Lung (tissue), 12 donors: ENCODE measurements around the gene SF3B5. TPM values are rescaled to one million over a fixed set of nuclear protein-coding genes. Genes with fewer than 3 reads are reported as not detected.

Experiments used
- ATAC-seq: fragments of 200-7000 bp; cut with Tn5 transposase; one replicate; pipeline ENCODE4 v1.9.1; 2020; ENCODE audit warnings: moderate number of reproducible peaks; ENCODE audit not compliant: insufficient read depth, low FRiP score
- DNase-seq, 3 donors: peaks; one replicate each; pipeline ENCODE4 v3.0.0-alpha.2; 2013 to 2017
- H3K27ac ChIP-seq, 2 donors: one replicate each; pipeline ENCODE4 v1.5.1; 2013; ENCODE audit warnings: mild to moderate bottlenecking in 2 of 2, moderate library complexity in 2 of 2, control low read depth in 1 of 2, inconsistent platforms in 1 of 2, low read depth in 1 of 2, low read length in 1 of 2
- H3K27me3 ChIP-seq, 3 donors: one replicate each; pipeline ENCODE4 v1.5.1; 2013; ENCODE audit warnings: low read length in 2 of 3; ENCODE audit not compliant: control insufficient read depth in 3 of 3, insufficient read depth in 3 of 3
- H3K36me3 ChIP-seq, 4 donors: one replicate each; pipeline ENCODE4 v1.5.1; 2013; ENCODE audit warnings: low read length in 4 of 4, mild to moderate bottlenecking in 1 of 4, moderate library complexity in 1 of 4; ENCODE audit not compliant: control insufficient read depth in 4 of 4, insufficient read depth in 4 of 4
- H3K4me1 ChIP-seq, 5 donors: one replicate each; pipeline ENCODE4 v1.5.1; 2013; ENCODE audit warnings: low read length in 5 of 5, mild to moderate bottlenecking in 2 of 5, moderate library complexity in 1 of 5; ENCODE audit not compliant: control insufficient read depth in 5 of 5, insufficient read depth in 5 of 5
- H3K4me3 ChIP-seq: one replicate; pipeline ENCODE4 v1.5.1; 2013; ENCODE audit warnings: mild to moderate bottlenecking, control low read depth, moderate library complexity
- H3K9ac ChIP-seq, 2 donors: one replicate each; pipeline ENCODE4 v1.5.1; 2013; ENCODE audit warnings: low read length in 2 of 2, control low read depth in 1 of 2; ENCODE audit not compliant: insufficient read depth in 1 of 2
- H3K9me3 ChIP-seq, 4 donors: one replicate each; pipeline ENCODE4 v1.5.1; 2013; ENCODE audit warnings: low read length in 3 of 4, mild to moderate bottlenecking in 1 of 4, moderate library complexity in 1 of 4; ENCODE audit not compliant: control insufficient read depth in 4 of 4, insufficient read depth in 3 of 4
- CTCF ChIP-seq: IDR thresholded peaks from 2 replicates; pipeline ENCODE4 v1.5.1; 2012; ENCODE audit warnings: mild to moderate bottlenecking; ENCODE audit errors: control extremely low read depth, extremely low read depth
- WGBS, 2 donors: extraction: QIAGEN DNeasy Blood & Tissue Kit; methylation state at CpG; one replicate each; pipeline ENCODE4 v1.1.7; 2013; 5-methylcytosine and 5-hydroxymethylcytosine counted together
- polyA plus RNA-seq, 2 donors: library from polyadenylated mRNA; stranded (reverse); fragments of 200-250 nt; gene quantifications; one replicate each; pipeline ENCODE4 v1.2.1, GENCODE V29; 2013
- total RNA-seq, 2 donors: library from RNA; depleted of rRNA in 1 of 2; stranded (reverse); fragments of >200 nt in 1 of 2; gene quantifications; one replicate each; pipeline ENCODE4 v1.2.1, GENCODE V29; 2014 to 2021
- donor health status: control.
- donor health status: control.
- donor health status: Bipolar disorder and iron deficiency.
- donor health status: healthy.
- donor health status: DM: yes; HTN: yes; CAD: no.

SF3B5 gene
- total and polyA plus RNA-seq, 4 donors: 36.3 to 251 (median 162) TPM

- WGBS, 2 donors: 98% methylated on average over 1 of the region's 1 CpG
- Histone ChIP-seq H3K4me1 (no peaks in the 10 kb centered on the region), H3K4me3 (no peak overlapping the region), H3K27ac (no peak overlapping the region), H3K27me3 (peaks cover 0 to 2% (median 0%) of the 10 kb centered on the region in 3 donors), H3K9me3 (no peaks in the 10 kb centered on the region), H3K9ac (no peak overlapping the region), H3K36me3 (no peaks in the 10 kb centered on the region)
- TF ChIP-seq CTCF: no peak
- DNase-seq: no peak
- ATAC-seq: no peak
Measured at GRCh38 chr6:144143106-144143505, 47.7 kb upstream of the SF3B5 start.

- Histone ChIP-seq H3K4me1 (no peaks in the 10 kb centered on the region), H3K27ac (no peak overlapping the region), H3K27me3 (no peaks in the 10 kb centered on the region), H3K36me3 (no peaks in the 10 kb centered on the region), H3K9ac (no peak overlapping the region), H3K4me3 (no peak overlapping the region), H3K9me3 (no peaks in the 10 kb centered on the region)
- no peak for ATAC-seq
- no peak for DNase-seq
- 88 to 100% methylated on average over 2 of the region's 2 CpGs for WGBS, 2 donors
- no peak for TF ChIP-seq CTCF
Measured at GRCh38 chr6:144141470-144141869, 46.1 kb upstream of the SF3B5 start.

- Histone ChIP-seq H3K4me3 (no peak overlapping the region), H3K9me3 (no peaks in the 10 kb centered on the region), H3K9ac (no peak overlapping the region), H3K36me3 (no peaks in the 10 kb centered on the region), H3K4me1 (no peaks in the 10 kb centered on the region), H3K27ac (no peak overlapping the region), H3K27me3 (no peaks in the 10 kb centered on the region)
- TF ChIP-seq CTCF: no peak
- WGBS, 2 donors: 28 to 48% methylated on average over 2 of the region's 2 CpGs
- ATAC-seq (no peak), DNase-seq (no peak)
Measured at GRCh38 chr6:144140867-144141266, 45.5 kb upstream of the SF3B5 start.

DNA sequence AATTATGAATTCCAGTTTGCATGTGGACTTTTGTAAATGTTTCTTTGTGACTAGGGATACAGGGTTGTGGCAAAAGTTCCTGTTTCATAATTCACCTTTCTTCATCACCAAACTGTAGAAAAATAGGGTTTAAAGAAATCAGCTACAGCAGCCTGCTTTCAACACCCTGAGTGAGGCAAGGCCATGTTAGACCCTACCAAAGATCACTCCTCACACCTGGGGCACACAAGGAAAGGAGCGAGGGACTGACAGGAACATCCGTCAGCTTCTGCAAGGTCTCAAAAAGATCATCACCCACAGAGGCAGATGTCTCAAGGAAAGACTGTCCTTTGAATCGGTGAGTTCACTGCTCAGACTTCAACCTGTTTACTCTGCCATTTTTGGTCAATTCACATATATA lies 44.4 kb upstream of the SF3B5 start:
- no peak for DNase-seq
- no peak for ATAC-seq
- Histone ChIP-seq H3K9me3 (no peaks in the 10 kb centered on the region), H3K27ac (no peak overlapping the region), H3K27me3 (no peaks in the 10 kb centered on the region), H3K9ac (no peak overlapping the region), H3K36me3 (no peaks in the 10 kb centered on the region), H3K4me3 (no peak overlapping the region), H3K4me1 (no peaks in the 10 kb centered on the region)
- TF ChIP-seq CTCF: no peak
- 39 to 82% methylated on average over 3 of the region's 3 CpGs for WGBS, 2 donors
